ENCODE measurements around the gene ANKRD24. TPM values are rescaled to one million over a fixed set of nuclear protein-coding genes. Genes with fewer than 3 reads are reported as not detected.

Gene ANKRD24
- polyA plus RNA-seq, 3 donors = 0.07 to 0.79 TPM; not detected in 1

GRCh38 chr19:4186087-4186993 lies 3.9 kb downstream of the ANKRD24 start:
- H3K4me3 ChIP-seq (replicated peaks in 1 of 3; ENCODE audit: low read depth in 2 of 3, low read length in 3 of 3) = no peak overlapping the region
- peak overlapping the region in 1 of 7 donors; percentile 62 for H3K27ac Mint-ChIP-seq
- no peak overlapping the region for H3K4me2 ChIP-seq (replicated peaks; ENCODE audit: extremely low read depth, low read length, poor library complexity, severe bottlenecking)
- peak; percentile 84 for TF ChIP-seq CTCF (IDR thresholded peaks at IDR 0.05)
- H3K36me3 ChIP-seq (replicated peaks in 1 of 2; ENCODE audit: control insufficient read depth in 1 of 2, insufficient read depth in 2 of 2, low read length in 2 of 2) = no peaks in the 10 kb centered on the region
- H4K20me1 ChIP-seq (ENCODE audit: insufficient read depth, low read length) = no peaks in the 10 kb centered on the region
- no peaks in the 10 kb centered on the region for H3K36me3 Mint-ChIP-seq
- peak; percentile 43 to 66 (median 55) for DNase-seq
- WGBS (ENCODE audit: insufficient coverage) = 36% methylated on average over 15 of the region's 22 CpGs
- H3K4me1 ChIP-seq (ENCODE audit: control insufficient read depth in 1 of 2, insufficient read depth in 2 of 2, low read length in 2 of 2) = peaks cover 20 to 31% of the 10 kb centered on the region in 2 donors
- peaks cover 26% of the 10 kb centered on the region for H3K4me1 Mint-ChIP-seq
- H3K9ac ChIP-seq (ENCODE audit: insufficient read depth, low read length, poor library complexity, severe bottlenecking) = no peak overlapping the region
- no peaks in the 10 kb centered on the region for H3K27me3 ChIP-seq (ENCODE audit: control insufficient read depth in 2 of 2, insufficient read depth in 2 of 2, low read length in 2 of 2)
- no peaks in the 10 kb centered on the region for H3K9me3 ChIP-seq (replicated peaks in 1 of 2; ENCODE audit: control insufficient read depth in 1 of 2, insufficient read depth in 1 of 2, low read length in 2 of 2)
- peaks cover 9% of the 10 kb centered on the region for H3K79me2 ChIP-seq (ENCODE audit: insufficient read depth, low read length)
- H3K9me3 Mint-ChIP-seq = peaks cover 0 to 2% (median 0%) of the 10 kb centered on the region in 7 donors
- H3K4me3 Mint-ChIP-seq = no peak overlapping the region
- H3K27me3 Mint-ChIP-seq (ENCODE audit: low read depth in 3 of 3) = peaks cover 0 to 8% (median 1%) of the 10 kb centered on the region in 3 donors
- intact Hi-C loops (cut with micrococcal nuclease) = no loop called here
- H3K27ac ChIP-seq (ENCODE audit: low read depth in 1 of 2, low read length in 2 of 2) = no peak overlapping the region
- no peak overlapping the region for H2AFZ ChIP-seq (ENCODE audit: insufficient read depth, low read depth, low read length, poor library complexity, severe bottlenecking)

DNA sequence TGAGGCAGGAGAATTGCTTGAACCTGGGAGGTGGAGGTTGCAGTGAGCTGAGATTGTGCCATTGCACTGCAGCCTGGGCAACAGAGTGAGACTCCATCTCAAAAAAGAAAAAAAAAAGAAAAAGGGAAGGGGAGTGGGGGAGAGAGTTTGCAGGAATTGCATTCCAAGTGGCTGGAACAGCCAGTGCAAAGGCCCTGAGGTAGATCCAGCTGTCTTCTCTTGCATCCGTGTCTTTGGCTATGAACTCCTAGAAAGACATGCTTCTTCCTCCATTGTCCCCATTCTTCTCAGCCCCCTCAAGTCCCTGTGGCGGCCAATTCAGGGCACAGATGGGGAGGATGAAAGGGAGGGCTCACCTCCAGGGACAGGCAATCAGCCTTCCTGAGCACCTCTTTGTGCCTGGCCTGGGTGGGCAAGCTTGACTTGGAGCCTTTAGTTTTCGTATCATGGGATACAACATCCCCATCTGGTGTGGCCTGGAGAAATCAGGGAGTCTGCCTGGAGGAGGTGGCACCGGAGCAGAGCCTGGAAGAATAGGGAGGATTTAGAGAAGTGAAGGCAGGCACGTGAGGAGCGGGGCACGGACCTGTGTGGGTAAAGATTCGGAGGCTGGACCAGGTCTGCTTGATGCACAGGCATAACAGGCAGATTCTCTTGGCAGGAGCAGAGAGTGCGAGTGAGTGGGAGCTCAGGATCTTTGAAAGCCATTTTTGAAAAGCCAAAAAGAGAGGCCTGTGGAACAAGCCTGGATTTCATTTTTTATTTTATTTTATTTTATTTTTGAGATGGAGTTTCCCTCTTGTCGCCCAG lies 5.0 kb downstream of the ANKRD24 start:
- Mint-ChIP-seq H3K27me3 (ENCODE audit: low read depth in 3 of 3) (peaks cover 0 to 8% (median 3%) of the 10 kb centered on the region in 3 donors), H3K9me3 (peaks cover 0 to 2% (median 0%) of the 10 kb centered on the region in 7 donors), H3K4me3 (no peak overlapping the region), H3K4me1 (peaks cover 18% of the 10 kb centered on the region), H3K27ac (no peak overlapping the region), H3K36me3 (no peaks in the 10 kb centered on the region)
- DNase-seq = no peak
- Histone ChIP-seq H3K79me2 (ENCODE audit: insufficient read depth, low read length) (no peaks in the 10 kb centered on the region), H3K27me3 (ENCODE audit: control insufficient read depth in 2 of 2, insufficient read depth in 2 of 2, low read length in 2 of 2) (no peaks in the 10 kb centered on the region), H3K4me3 (replicated peaks in 1 of 3; ENCODE audit: low read depth in 2 of 3, low read length in 3 of 3) (no peak overlapping the region), H3K9ac (ENCODE audit: insufficient read depth, low read length, poor library complexity, severe bottlenecking) (no peak overlapping the region), H3K27ac (ENCODE audit: low read depth in 1 of 2, low read length in 2 of 2) (no peak overlapping the region), H3K4me2 (replicated peaks; ENCODE audit: extremely low read depth, low read length, poor library complexity, severe bottlenecking) (no peak overlapping the region), H3K36me3 (replicated peaks in 1 of 2; ENCODE audit: control insufficient read depth in 1 of 2, insufficient read depth in 2 of 2, low read length in 2 of 2) (no peaks in the 10 kb centered on the region), H4K20me1 (ENCODE audit: insufficient read depth, low read length) (no peaks in the 10 kb centered on the region), H3K9me3 (replicated peaks in 1 of 2; ENCODE audit: control insufficient read depth in 1 of 2, insufficient read depth in 1 of 2, low read length in 2 of 2) (no peaks in the 10 kb centered on the region), H2AFZ (ENCODE audit: insufficient read depth, low read depth, low read length, poor library complexity, severe bottlenecking) (no peak overlapping the region), H3K4me1 (ENCODE audit: control insufficient read depth in 1 of 2, insufficient read depth in 2 of 2, low read length in 2 of 2) (peaks cover 13 to 21% of the 10 kb centered on the region in 2 donors)
- WGBS (ENCODE audit: insufficient coverage) = 97% methylated on average over 8 of the region's 10 CpGs
- TF ChIP-seq CTCF (IDR thresholded peaks at IDR 0.05) = no peak
- intact Hi-C loops (cut with micrococcal nuclease) = no loop called here

All from CD14-positive monocyte (primary cell).